HCEC 1CT (cell line): ENCODE measurements around the gene SH2D7.

Source experiments
- DNase-seq: peaks from one replicate; pipeline ENCODE4 v3.0.0-alpha.2; 2017

Gene SH2D7

GRCh38 chr15:78104566-78105475 lies 12.5 kb downstream of the SH2D7 start:
- no peak for DNase-seq

GRCh38 chr15:78105476-78106241 lies 13.3 kb downstream of the SH2D7 start:
- peak; percentile 32 for DNase-seq

- DNase-seq, result no peak
Observed at GRCh38 chr15:78107471-78107870, 15.1 kb downstream of the SH2D7 start.

GRCh38 chr15:78108300-78109084 lies 16.1 kb downstream of the SH2D7 start:
- DNase-seq, result peak; percentile 80

GRCh38 chr15:78109156-78109555 lies 16.8 kb downstream of the SH2D7 start:
- no peak for DNase-seq

- DNase-seq, result no peak
Observed at GRCh38 chr15:78110096-78110495, 17.7 kb downstream of the SH2D7 start.

- no peak for DNase-seq
Observed at GRCh38 chr15:78110916-78111475, 18.6 kb downstream of the SH2D7 start.

- DNase-seq, result no peak
Observed at GRCh38 chr15:78111788-78112187, 19.4 kb downstream of the SH2D7 start.

GRCh38 chr15:78112551-78112950 lies 20.2 kb downstream of the SH2D7 start:
- no peak for DNase-seq

- no peak for DNase-seq
Observed at GRCh38 chr15:78120523-78120922, 28.2 kb downstream of the SH2D7 start.

GRCh38 chr15:78125267-78125666 lies 32.9 kb downstream of the SH2D7 start:
- no peak for DNase-seq

- no peak for DNase-seq
Observed at GRCh38 chr15:78127882-78128281, 35.5 kb downstream of the SH2D7 start.

- no peak for DNase-seq
Observed at GRCh38 chr15:78129077-78129750, 36.9 kb downstream of the SH2D7 start.

- no peak for DNase-seq
Observed at GRCh38 chr15:78129751-78130287, 37.5 kb downstream of the SH2D7 start.

GRCh38 chr15:78130466-78131294 lies 38.3 kb downstream of the SH2D7 start:
- no peak for DNase-seq

- peak; percentile 53 for DNase-seq
Observed at GRCh38 chr15:78131295-78132061, 39.1 kb downstream of the SH2D7 start, which contains the start of gene CIB2. TSS of gene CIB2 (minus strand) at chr15:78131445. CDS start at chr15:78131215, 230 bp downstream.

GRCh38 chr15:78133801-78134200 lies 41.4 kb downstream of the SH2D7 start:
- DNase-seq, result no peak

GRCh38 chr15:78139578-78139977 lies 47.2 kb downstream of the SH2D7 start:
- DNase-seq, result no peak

GRCh38 chr15:78140292-78140691 lies 47.9 kb downstream of the SH2D7 start:
- no peak for DNase-seq

- DNase-seq, result no peak
Observed at GRCh38 chr15:78142332-78142731, 50.0 kb downstream of the SH2D7 start.
